Posterior vena cava (tissue), 2 donors: ENCODE measurements around the gene VWA8. TPM values are rescaled to one million over a fixed set of nuclear protein-coding genes. Genes with fewer than 3 reads are reported as not detected.
"Not testable (repeated sequence)": the region's sequence is repeated elsewhere in the genome, so short reads cannot be mapped to it uniquely, and the experiment has no call there.

ENCODE experiments used
- DNase-seq: peaks from one replicate; pipeline ENCODE4 v3.0.0-alpha.2; 2020; ENCODE audit warnings: low spot score
- intact Hi-C, 2 donors: fragments of 100-400 bp; cut with DNase I; formaldehyde crosslinking; loops; one replicate each; pipeline versions ENCODE4 v1.14.1 to v1.14.2; 2022 to 2023
- total RNA-seq, 2 donors: library from RNA; stranded (reverse); fragmentation: NEBNext Ultra II Directional; extraction: Animal tissue kit (Norgen Biotek cat#: 25700); gene quantifications; one replicate each; pipeline ENCODE4 v1.2.1, GENCODE V29; 2021
- donor health status: DM: yes; HTN: yes; CAD: no.
- donor health status: DM: yes; HTN: yes; CAD: no.

VWA8 gene
- total RNA-seq, 2 donors from 2014 or later = 16.6 to 17.5 TPM

GRCh38 chr13:41562541-41563178 is 398.2 kb downstream of the VWA8 start:
- intact Hi-C loops = no loop called here
- DNase-seq = no peak

GRCh38 chr13:41562083-41562482 is 398.8 kb downstream of the VWA8 start:
- peak; percentile 90 for DNase-seq

GRCh38 chr13:41561170-41561569 is 399.7 kb downstream of the VWA8 start:
- no peak for DNase-seq
- intact Hi-C loops = no loop called here

More at GRCh38 chr13:41562083-41562482, 398.8 kb downstream of the VWA8 start:
- intact Hi-C loops = no loop called here

GRCh38 chr13:41558781-41559560 is 401.9 kb downstream of the VWA8 start:
- intact Hi-C loops = no loop called here

GRCh38 chr13:41557719-41558118 is 403.2 kb downstream of the VWA8 start:
- intact Hi-C loops = no loop called here
- no peak for DNase-seq

More at GRCh38 chr13:41558781-41559560, 401.9 kb downstream of the VWA8 start:
- DNase-seq = no peak

GRCh38 chr13:41554626-41555386 is 406.1 kb downstream of the VWA8 start:
- intact Hi-C loops = no loop called here
- no peak for DNase-seq

GRCh38 chr13:41554180-41554579 is 406.7 kb downstream of the VWA8 start:
- intact Hi-C loops = no loop called here
- DNase-seq = no peak

- DNase-seq = no peak
- intact Hi-C loops = no loop called here
Observed at GRCh38 chr13:41552031-41552430, 408.9 kb downstream of the VWA8 start.

- intact Hi-C loops = no loop called here
- no peak for DNase-seq
Observed at GRCh38 chr13:41550276-41550675, 410.6 kb downstream of the VWA8 start.

- DNase-seq = no peak
- intact Hi-C loops = no loop called here
Observed at GRCh38 chr13:41549491-41549890, 411.4 kb downstream of the VWA8 start.

GRCh38 chr13:41548910-41549309 is 412.0 kb downstream of the VWA8 start:
- intact Hi-C loops = no loop called here
- no peak for DNase-seq

GRCh38 chr13:41548031-41548430 is 412.9 kb downstream of the VWA8 start:
- intact Hi-C loops = no loop called here
- DNase-seq = no peak

GRCh38 chr13:41547251-41548000 is 413.5 kb downstream of the VWA8 start:
- intact Hi-C loops = no loop called here
- no peak for DNase-seq

- intact Hi-C loops = no loop called here
- no peak for DNase-seq
Observed at GRCh38 chr13:41546372-41547190, 414.3 kb downstream of the VWA8 start.

GRCh38 chr13:41545432-41545707 is 415.5 kb downstream of the VWA8 start:
- no peak for DNase-seq
- intact Hi-C loops = no loop called here

- no peak for DNase-seq
- intact Hi-C loops = no loop called here
Observed at GRCh38 chr13:41543664-41544300, 417.1 kb downstream of the VWA8 start.

GRCh38 chr13:41542799-41543198 is 418.1 kb downstream of the VWA8 start:
- intact Hi-C loops = not testable (repeated sequence)

GRCh38 chr13:41542281-41542680 is 418.6 kb downstream of the VWA8 start:
- intact Hi-C loops = no loop called here
- no peak for DNase-seq

More at GRCh38 chr13:41542799-41543198, 418.1 kb downstream of the VWA8 start:
- not testable (repeated sequence) for DNase-seq
